Measurements from ENCODE around the gene IVNS1ABP. TPM values are rescaled to one million over a fixed set of nuclear protein-coding genes. Genes with fewer than 3 reads are reported as not detected.

Gene IVNS1ABP
- total RNA-seq (75.3 and 81.6 TPM in 2 replicates), polyA plus RNA-seq (19.9 and 26.3 TPM in 2 replicates), polyA minus RNA-seq (68.2 and 73.9 TPM in 2 replicates), Bru-seq, nascent RNA (percentile 98 among the genes with signal in this experiment), BruChase-seq, experiment 1, labeled RNA remaining after a 6-hour chase (percentile 95 among the genes with signal in this experiment), BruChase-seq, experiment 2, labeled RNA remaining after a 2-hour chase (percentile 99 among the genes with signal in this experiment)
- 20.7 and 23.9 TPM in 2 replicates for polyA plus RNA-seq (2011; cell fraction: cytosol; rRNA removed)
- polyA plus RNA-seq (2011; cell fraction: nucleus; rRNA removed), result 239 and 296 TPM in 2 replicates
- polyA plus RNA-seq (2012), result 41.0 and 52.8 TPM in 2 replicates
- polyA minus RNA-seq (2011; cell fraction: cytosol; rRNA and poly(A)+ RNA removed), result 22.8 TPM
- 342 and 456 TPM in 2 replicates for polyA minus RNA-seq (2011; cell fraction: nucleus; rRNA and poly(A)+ RNA removed)
- long read RNA-seq, full-length matches to known transcripts, result 105 of 148 reads
- long read RNA-seq, partial matches to known transcripts, result 30 of 148 reads
- long read RNA-seq, other reads (novel, unspliced or antisense), result 13 of 148 reads

GRCh38 chr1:185317034-185317885 lies at the start of gene IVNS1ABP:
Gene IVNS1ABP, minus strand, starts transcription at chr1:185317243. Its CDS starts 7,750 bp downstream, at chr1:185309493.
- BruUV-seq (replicated peaks), result no TSS peak
- TF ChIP-seq JUN (IDR thresholded peaks at IDR 0.05; ENCODE audit: borderline replicate concordance, insufficient read depth, insufficient read length, low read depth), result no peak
- peak; percentile 93 for TF ChIP-seq POLR2AphosphoS5 (IDR thresholded peaks at IDR 0.05; ENCODE audit: insufficient read depth, low read depth, low read length)
- no peak for TF ChIP-seq MYC (IDR thresholded peaks at IDR 0.05; ENCODE audit: low read depth, low read length)
- TF ChIP-seq EZH2 (IDR thresholded peaks at IDR 0.05; ENCODE audit: borderline replicate concordance, low read depth, low read length, severe bottlenecking), result no peak
- peak; percentile 65 for TF ChIP-seq GATA2 (IDR thresholded peaks at IDR 0.05; ENCODE audit: insufficient read depth, insufficient read length, low read depth, low read length)
- TF ChIP-seq FOS (IDR thresholded peaks at IDR 0.05; ENCODE audit: borderline replicate concordance, insufficient read depth, low read length), result no peak
- peak in 1 of 2 donors; percentile 19 for TF ChIP-seq CTCF (IDR thresholded peaks at IDR 0.05; ENCODE audit: extremely low read depth in 1 of 2, insufficient read depth in 1 of 2, low read depth in 1 of 2, low read length in 2 of 2)
- peak; percentile 96 for TF ChIP-seq POLR2A (IDR thresholded peaks at IDR 0.05; ENCODE audit: low read depth, low read length)
- TF ChIP-seq MAX (IDR thresholded peaks at IDR 0.05; ENCODE audit: insufficient read depth, insufficient read length), result peak; percentile 90

More at GRCh38 chr1:185317034-185317885, at the start of gene IVNS1ABP:
- H3K9ac ChIP-seq (replicated peaks; ENCODE audit: extremely low read depth, insufficient read depth, low read length), result peak within 1 kb of the TSS; percentile 94
- peaks cover 36% of the 10 kb centered on the region for H3K4me1 ChIP-seq (ENCODE audit: control insufficient read depth, extremely low read depth, insufficient read depth, low read length)
- intact Hi-C loops (cut with micrococcal nuclease) (loop anchor here (1.0 to 5.0 kb wide), 13 partner anchors 50 to 895 kb away; partner anchors contain the start of genes SWT1 and TRMT1L), dilution Hi-C loops (cut with MboI; ENCODE audit: extremely low pct_ligation_motif_present, low sequenced_read_pairs) (no loop called here)
- no peaks in the 10 kb centered on the region for H3K9me3 ChIP-seq (replicated peaks; ENCODE audit: control insufficient read depth, insufficient read depth, low read length)
- H3K4me3 ChIP-seq (replicated peaks in 1 of 3; ENCODE audit: insufficient read depth in 1 of 3, low read depth in 1 of 3, low read length in 3 of 3), result peak within 1 kb of the TSS; percentile 66 to 98 (median 94)
- FAIRE-seq, result peak; percentile 74
- H2AFZ ChIP-seq (ENCODE audit: low read depth, low read length), result peak within 1 kb of the TSS; percentile 89
- DNase-seq (ENCODE audit: low read depth, low spot score), result peak; percentile 96
- POLR2A ChIA-PET, result interaction anchor here (0.8 to 2.4 kb wide), 10 partner anchors 15 to 363 kb away, joined by 3 to 9 read pairs (median 4); no protein-coding TSS in a partner anchor
- peak within 1 kb of the TSS; percentile 95 for H3K4me2 ChIP-seq (ENCODE audit: insufficient read depth, low read length)
- CTCF ChIA-PET, result interaction anchor here (0.7 to 5.1 kb wide), 24 partner anchors 9 to 363 kb away, joined by 3 to 38 read pairs (median 3); no protein-coding TSS in a partner anchor
- H3K9me1 ChIP-seq (replicated peaks; ENCODE audit: control insufficient read depth, extremely low read depth, insufficient read depth, low read length), result peaks cover 2% of the 10 kb centered on the region
- peaks cover 21% of the 10 kb centered on the region for H4K20me1 ChIP-seq (replicated peaks; ENCODE audit: control insufficient read depth, extremely low read depth, insufficient read depth, low read length)
- peaks cover 47% of the 10 kb centered on the region for H3K79me2 ChIP-seq (ENCODE audit: control insufficient read depth, insufficient read depth, low read length)
- no peaks in the 10 kb centered on the region for H3K27me3 ChIP-seq (ENCODE audit: control insufficient read depth in 2 of 2, insufficient read depth in 2 of 2, low read length in 2 of 2)
- H3K27ac ChIP-seq (ENCODE audit: insufficient read depth, low read depth, low read length), result peak within 1 kb of the TSS; percentile 87
- H3K36me3 ChIP-seq (ENCODE audit: control insufficient read depth in 2 of 2, extremely low read depth in 1 of 2, insufficient read depth in 2 of 2, low read length in 2 of 2), result no peaks in the 10 kb centered on the region

Measured in endothelial cell of umbilical vein (primary cell).